ENCODE measurements around the gene SETD2. TPM values are rescaled to one million over a fixed set of nuclear protein-coding genes. Genes with fewer than 3 reads are reported as not detected.
"Not testable (repeated sequence)": the region's sequence is repeated elsewhere in the genome, so short reads cannot be mapped to it uniquely, and the experiment has no call there.

Gene SETD2, protein sequence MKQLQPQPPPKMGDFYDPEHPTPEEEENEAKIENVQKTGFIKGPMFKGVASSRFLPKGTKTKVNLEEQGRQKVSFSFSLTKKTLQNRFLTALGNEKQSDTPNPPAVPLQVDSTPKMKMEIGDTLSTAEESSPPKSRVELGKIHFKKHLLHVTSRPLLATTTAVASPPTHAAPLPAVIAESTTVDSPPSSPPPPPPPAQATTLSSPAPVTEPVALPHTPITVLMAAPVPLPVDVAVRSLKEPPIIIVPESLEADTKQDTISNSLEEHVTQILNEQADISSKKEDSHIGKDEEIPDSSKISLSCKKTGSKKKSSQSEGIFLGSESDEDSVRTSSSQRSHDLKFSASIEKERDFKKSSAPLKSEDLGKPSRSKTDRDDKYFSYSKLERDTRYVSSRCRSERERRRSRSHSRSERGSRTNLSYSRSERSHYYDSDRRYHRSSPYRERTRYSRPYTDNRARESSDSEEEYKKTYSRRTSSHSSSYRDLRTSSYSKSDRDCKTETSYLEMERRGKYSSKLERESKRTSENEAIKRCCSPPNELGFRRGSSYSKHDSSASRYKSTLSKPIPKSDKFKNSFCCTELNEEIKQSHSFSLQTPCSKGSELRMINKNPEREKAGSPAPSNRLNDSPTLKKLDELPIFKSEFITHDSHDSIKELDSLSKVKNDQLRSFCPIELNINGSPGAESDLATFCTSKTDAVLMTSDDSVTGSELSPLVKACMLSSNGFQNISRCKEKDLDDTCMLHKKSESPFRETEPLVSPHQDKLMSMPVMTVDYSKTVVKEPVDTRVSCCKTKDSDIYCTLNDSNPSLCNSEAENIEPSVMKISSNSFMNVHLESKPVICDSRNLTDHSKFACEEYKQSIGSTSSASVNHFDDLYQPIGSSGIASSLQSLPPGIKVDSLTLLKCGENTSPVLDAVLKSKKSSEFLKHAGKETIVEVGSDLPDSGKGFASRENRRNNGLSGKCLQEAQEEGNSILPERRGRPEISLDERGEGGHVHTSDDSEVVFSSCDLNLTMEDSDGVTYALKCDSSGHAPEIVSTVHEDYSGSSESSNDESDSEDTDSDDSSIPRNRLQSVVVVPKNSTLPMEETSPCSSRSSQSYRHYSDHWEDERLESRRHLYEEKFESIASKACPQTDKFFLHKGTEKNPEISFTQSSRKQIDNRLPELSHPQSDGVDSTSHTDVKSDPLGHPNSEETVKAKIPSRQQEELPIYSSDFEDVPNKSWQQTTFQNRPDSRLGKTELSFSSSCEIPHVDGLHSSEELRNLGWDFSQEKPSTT (N-terminal part only)
- total RNA-seq (2014; rRNA removed) = 23.6 and 24.1 TPM in 2 replicates
- Bru-seq, nascent RNA = percentile 91 among the genes with signal in this experiment
- BruChase-seq, experiment 1, labeled RNA remaining after a 6-hour chase = percentile 90 among the genes with signal in this experiment
- percentile 90 among the genes with signal in this experiment for BruChase-seq, experiment 2, labeled RNA remaining after a 2-hour chase
- long read RNA-seq, partial matches to known transcripts = 65 of 77 reads
- long read RNA-seq, other reads (novel, unspliced or antisense) = 12 of 77 reads

DNA sequence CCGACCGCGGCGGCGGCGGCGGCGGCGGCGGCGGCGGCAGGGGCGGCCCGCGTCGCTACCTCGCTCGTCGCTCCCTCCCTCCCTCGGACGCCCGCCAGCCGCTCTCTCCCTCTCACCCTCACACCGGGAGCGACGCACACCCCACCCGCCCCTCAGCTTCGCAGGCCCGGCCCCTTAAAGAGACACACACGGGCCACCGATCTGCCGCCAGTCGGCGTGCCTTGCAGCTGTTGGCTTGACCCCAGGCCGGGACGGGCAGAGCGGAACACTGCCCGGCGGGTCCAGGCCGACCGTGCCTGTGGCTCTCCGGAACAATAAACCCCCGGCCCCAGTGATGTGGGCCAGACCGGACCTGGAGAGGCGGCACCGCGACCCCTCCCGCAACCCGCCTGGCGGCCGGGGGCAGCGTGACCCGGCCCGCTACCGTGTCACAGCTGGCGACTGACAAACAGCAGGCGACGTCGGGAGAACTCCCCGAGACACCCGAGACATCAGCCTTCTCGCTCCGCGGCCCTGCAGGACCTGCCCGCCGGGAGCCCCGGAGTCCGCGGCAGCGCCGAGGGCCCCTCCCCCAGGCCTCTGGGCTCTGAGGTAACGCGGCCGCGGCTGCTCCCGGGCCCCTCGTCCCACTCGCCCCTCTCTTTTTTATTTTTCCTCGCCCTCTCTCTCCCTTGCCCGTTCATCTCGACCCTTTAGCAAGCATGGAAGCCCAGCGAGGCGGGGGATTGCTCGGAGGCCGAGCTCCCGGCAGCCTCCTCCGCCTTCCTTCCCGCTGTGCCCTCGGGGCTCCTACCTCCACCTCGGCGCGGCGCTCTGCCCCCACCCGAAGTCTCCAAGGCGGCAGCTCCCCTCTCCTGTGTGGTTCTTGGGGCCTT is at the start of gene SETD2:
Gene SETD2 (minus strand): TSS at position 107 of the 875 bp plus-strand sequence. CDS start 189 bp downstream, outside the sequence.
- intact Hi-C loops (cut with micrococcal nuclease) = loop anchor here (10.0 kb wide), 2 partner anchors 121 to 161 kb away; partner anchors contain the start of genes KIF9 and KLHL18
- peaks cover 74% of the 10 kb centered on the region for H3K79me2 ChIP-seq (ENCODE audit: low read length)
- peak within 1 kb of the TSS; percentile 55 for H3K27ac ChIP-seq (ENCODE audit: low read length)
- no peaks in the 10 kb centered on the region for H3K9me2 ChIP-seq (replicated peaks; ENCODE audit: low read length)
- peaks cover 31% of the 10 kb centered on the region for H4K20me1 ChIP-seq (ENCODE audit: low read length)
- no peaks in the 10 kb centered on the region for H3K9me3 ChIP-seq (ENCODE audit: low read length)
- DNase-seq (peak; percentile 93), ATAC-seq (peak; percentile 86)
- H3F3A ChIP-seq (ENCODE audit: low read length, unreplicated experiment) = no peaks in the 10 kb centered on the region
- no peak for TF ChIP-seq EZH2 (IDR thresholded peaks at IDR 0.05; ENCODE audit: low read length, unreplicated experiment)
- TF ChIP-seq, protein P1, sequence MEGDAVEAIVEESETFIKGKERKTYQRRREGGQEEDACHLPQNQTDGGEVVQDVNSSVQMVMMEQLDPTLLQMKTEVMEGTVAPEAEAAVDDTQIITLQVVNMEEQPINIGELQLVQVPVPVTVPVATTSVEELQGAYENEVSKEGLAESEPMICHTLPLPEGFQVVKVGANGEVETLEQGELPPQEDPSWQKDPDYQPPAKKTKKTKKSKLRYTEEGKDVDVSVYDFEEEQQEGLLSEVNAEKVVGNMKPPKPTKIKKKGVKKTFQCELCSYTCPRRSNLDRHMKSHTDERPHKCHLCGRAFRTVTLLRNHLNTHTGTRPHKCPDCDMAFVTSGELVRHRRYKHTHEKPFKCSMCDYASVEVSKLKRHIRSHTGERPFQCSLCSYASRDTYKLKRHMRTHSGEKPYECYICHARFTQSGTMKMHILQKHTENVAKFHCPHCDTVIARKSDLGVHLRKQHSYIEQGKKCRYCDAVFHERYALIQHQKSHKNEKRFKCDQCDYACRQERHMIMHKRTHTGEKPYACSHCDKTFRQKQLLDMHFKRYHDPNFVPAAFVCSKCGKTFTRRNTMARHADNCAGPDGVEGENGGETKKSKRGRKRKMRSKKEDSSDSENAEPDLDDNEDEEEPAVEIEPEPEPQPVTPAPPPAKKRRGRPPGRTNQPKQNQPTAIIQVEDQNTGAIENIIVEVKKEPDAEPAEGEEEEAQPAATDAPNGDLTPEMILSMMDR (conservative IDR thresholded peaks at IDR 0.05; ENCODE audit: low read depth, low read length) = peak; percentile 49
- H3K27me3 ChIP-seq (ENCODE audit: low read length) = no peaks in the 10 kb centered on the region
- peak within 1 kb of the TSS; percentile 79 for H3K4me3 ChIP-seq (ENCODE audit: low read length)
- no peaks in the 10 kb centered on the region for H3K36me3 ChIP-seq (ENCODE audit: low read depth, low read length)
- peak within 1 kb of the TSS; percentile 93 for H2AFZ ChIP-seq (ENCODE audit: low read length)
- BruUV-seq (replicated peaks) = no TSS peak
- peaks cover 15% of the 10 kb centered on the region for H3K4me1 ChIP-seq (ENCODE audit: insufficient read depth, low read length)
- H3K9ac ChIP-seq (ENCODE audit: low read length) = peak within 1 kb of the TSS; percentile 96
- peak within 1 kb of the TSS; percentile 92 for H3K4me2 ChIP-seq (ENCODE audit: low read length)
- ChIA-PET POLR2A (ENCODE audit: unreplicated experiment) (interaction anchor here (0.5 kb wide), 1 partner anchor 11 kb away, joined by 3 read pairs; no protein-coding TSS in a partner anchor), CTCF (no interaction called here)

DNA sequence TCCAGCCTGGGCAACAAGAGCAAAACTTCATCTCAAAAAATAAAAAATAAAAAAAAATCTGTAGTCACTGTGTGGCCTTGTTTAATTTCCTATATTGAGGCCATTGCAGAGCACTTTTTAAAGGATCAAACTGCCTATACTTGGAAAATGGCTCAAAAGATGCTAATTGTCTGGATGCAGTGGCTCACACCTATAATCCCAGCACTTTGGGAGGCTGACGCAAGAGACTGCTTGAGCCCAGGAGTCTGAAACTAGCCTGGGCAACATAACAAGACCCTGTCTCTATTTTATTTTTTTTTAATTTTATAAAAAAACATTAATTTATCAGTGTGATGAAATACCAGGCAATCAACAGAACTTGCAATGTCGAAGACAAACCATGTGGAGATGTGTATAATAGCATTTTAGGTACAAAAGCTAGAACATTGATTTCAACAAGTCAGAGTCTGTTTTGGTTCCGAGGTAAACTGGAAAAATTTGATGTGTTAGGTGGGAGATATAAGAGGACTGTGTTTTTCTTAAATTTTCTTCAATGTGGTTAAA is 47.0 kb upstream of the SETD2 start:
- no peak for ATAC-seq
- CTCF ChIA-PET = no interaction called here
- no TSS peak for BruUV-seq (replicated peaks)

DNA sequence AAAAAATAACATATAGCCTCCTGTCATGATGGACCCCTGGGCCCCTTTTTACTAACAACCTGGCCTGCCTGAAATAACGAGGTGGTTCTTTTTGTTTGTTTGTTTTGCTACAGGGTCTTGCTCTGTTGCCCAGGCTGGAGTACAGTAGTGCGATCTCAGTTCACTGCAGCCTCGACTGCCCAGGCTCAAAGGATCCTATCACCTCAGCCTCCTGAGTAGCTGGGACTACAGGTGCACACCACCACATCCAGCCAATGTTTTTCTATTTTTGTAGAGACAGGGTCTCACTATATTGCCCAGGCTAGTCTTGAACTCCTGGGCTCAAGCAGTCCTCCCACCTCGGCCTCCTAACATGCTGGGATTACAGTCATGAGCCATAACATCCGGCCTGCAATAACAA is 42.1 kb upstream of the SETD2 start:
- H3K79me2 ChIP-seq (ENCODE audit: low read length); H3K4me3 ChIP-seq (ENCODE audit: low read length); H3K36me3 ChIP-seq (ENCODE audit: low read depth, low read length); H3K9me2 ChIP-seq (replicated peaks; ENCODE audit: low read length); H4K20me1 ChIP-seq (ENCODE audit: low read length); H2AFZ ChIP-seq (ENCODE audit: low read length); H3K9ac ChIP-seq (ENCODE audit: low read length); ATAC-seq; H3K4me2 ChIP-seq (ENCODE audit: low read length); H3F3A ChIP-seq (ENCODE audit: low read length, unreplicated experiment); H3K27me3 ChIP-seq (ENCODE audit: low read length); BruUV-seq (replicated peaks); intact Hi-C loops (cut with micrococcal nuclease); DNase-seq; H3K4me1 ChIP-seq (ENCODE audit: insufficient read depth, low read length); H3K27ac ChIP-seq (ENCODE audit: low read length); H3K9me3 ChIP-seq (ENCODE audit: low read length); CTCF ChIA-PET: not testable (repeated sequence)
- POLR2A ChIA-PET (ENCODE audit: unreplicated experiment) = interaction anchor here (0.8 kb wide), 1 partner anchor 54 kb away, joined by 14 read pairs; no protein-coding TSS in a partner anchor

More for the DNA sequence above, 47.0 kb upstream of the SETD2 start:
- H3K36me3 ChIP-seq (ENCODE audit: low read depth, low read length) = no peaks in the 10 kb centered on the region
- H4K20me1 ChIP-seq (ENCODE audit: low read length) = no peaks in the 10 kb centered on the region
- no peaks in the 10 kb centered on the region for H3K9me3 ChIP-seq (ENCODE audit: low read length)
- no peak overlapping the region for H2AFZ ChIP-seq (ENCODE audit: low read length)
- TF ChIP-seq, protein P1 (conservative IDR thresholded peaks at IDR 0.05; ENCODE audit: low read depth, low read length) = no peak
- TF ChIP-seq EZH2phosphoT487 (IDR thresholded peaks at IDR 0.05; ENCODE audit: borderline replicate concordance, low read length) (no peak), EZH2 (IDR thresholded peaks at IDR 0.05; ENCODE audit: low read length, unreplicated experiment) (no peak)
- no peak overlapping the region for H3K9ac ChIP-seq (ENCODE audit: low read length)
- no peaks in the 10 kb centered on the region for H3F3A ChIP-seq (ENCODE audit: low read length, unreplicated experiment)
- H3K4me1 ChIP-seq (ENCODE audit: insufficient read depth, low read length) = no peaks in the 10 kb centered on the region
- H3K27ac ChIP-seq (ENCODE audit: low read length) = no peak overlapping the region
- H3K79me2 ChIP-seq (ENCODE audit: low read length) = no peaks in the 10 kb centered on the region
- no peak overlapping the region for H3K4me2 ChIP-seq (ENCODE audit: low read length)
- intact Hi-C loops (cut with micrococcal nuclease) = no loop called here
- POLR2A ChIA-PET (ENCODE audit: unreplicated experiment) = no interaction called here
- H3K4me3 ChIP-seq (ENCODE audit: low read length) = no peak overlapping the region
- H3K27me3 ChIP-seq (ENCODE audit: low read length) = no peaks in the 10 kb centered on the region
- no peaks in the 10 kb centered on the region for H3K9me2 ChIP-seq (replicated peaks; ENCODE audit: low read length)
- DNase-seq = no peak
